Keratinocyte (primary cell): ENCODE data around the gene ADAP2. TPM values are rescaled to one million over a fixed set of nuclear protein-coding genes. Genes with fewer than 3 reads are reported as not detected.

Experiments used
- DNase-seq: peaks from one replicate; pipeline ENCODE4 v3.0.0-alpha.2; 2011; ENCODE audit warnings: low read depth, missing footprints, low spot score
- FAIRE-seq: peaks from 2 replicates; lab custom pipeline; 2011; peaks lifted over from hg19 to GRCh38; lab: Jason Lieb, UNC
- H2AFZ ChIP-seq: 2 replicates; pipeline ENCODE4 v1.6.0; 2012; ENCODE audit warnings: low read length, control low read depth, inconsistent platforms; ENCODE audit not compliant: control insufficient read depth
- H3K27ac ChIP-seq: 2 replicates; pipeline ENCODE4 v1.5.1; 2011; ENCODE audit warnings: low read length; ENCODE audit not compliant: control insufficient read depth, insufficient read depth
- H3K27me3 ChIP-seq: 3 replicates; pipeline ENCODE4 v1.6.0; 2011; ENCODE audit warnings: low read length; ENCODE audit not compliant: control insufficient read depth, insufficient read depth; ENCODE audit errors: extremely low read depth
- H3K36me3 ChIP-seq, 2 experiments: 2 replicates in 1 of 2; 3 replicates in 1 of 2; pipeline ENCODE4 v1.5.1; 2011; ENCODE audit warnings: low read length in 2 of 2, mild to moderate bottlenecking in 1 of 2; ENCODE audit not compliant: control insufficient read depth in 2 of 2, insufficient read depth in 2 of 2; ENCODE audit errors: extremely low read depth in 1 of 2
- H3K4me1 ChIP-seq: 3 replicates; pipeline ENCODE4 v1.5.1; 2011; ENCODE audit warnings: low read length; ENCODE audit not compliant: control insufficient read depth, insufficient read depth; ENCODE audit errors: extremely low read depth
- H3K4me2 ChIP-seq: 3 replicates; pipeline ENCODE4 v1.6.0; 2011; ENCODE audit warnings: low read depth, low read length; ENCODE audit not compliant: control insufficient read depth, insufficient read depth; ENCODE audit errors: extremely low read depth
- H3K4me3 ChIP-seq, 3 experiments: fragments of 200-600 bp in 1 of 3; sonication (generic) in 1 of 3; 2 replicates in 2 of 3; 3 replicates in 1 of 3; pipeline ENCODE4 v1.5.1; 2011 to 2016; ENCODE audit warnings: low read length in 3 of 3, mild to moderate bottlenecking in 3 of 3, control low read depth in 2 of 3, inconsistent platforms in 1 of 3, low read depth in 1 of 3, mixed read lengths in 1 of 3, mixed run types in 1 of 3, moderate library complexity in 1 of 3; ENCODE audit not compliant: control insufficient read depth in 2 of 3, insufficient read depth in 2 of 3; ENCODE audit errors: extremely low read depth in 1 of 3
- H3K79me2 ChIP-seq: 2 replicates; pipeline ENCODE4 v1.6.0; 2012; ENCODE audit warnings: low read length; ENCODE audit not compliant: control insufficient read depth, insufficient read depth
- H3K9ac ChIP-seq: 3 replicates; pipeline ENCODE4 v1.6.0; 2011; ENCODE audit warnings: low read length; ENCODE audit not compliant: control insufficient read depth, insufficient read depth; ENCODE audit errors: extremely low read depth
- H3K9me1 ChIP-seq: 3 replicates; pipeline ENCODE4 v1.6.0; 2011; ENCODE audit warnings: low read length; ENCODE audit not compliant: control insufficient read depth, insufficient read depth; ENCODE audit errors: extremely low read depth
- H3K9me3 ChIP-seq: 2 replicates; pipeline ENCODE4 v1.5.1; 2012; ENCODE audit warnings: low read depth, low read length; ENCODE audit not compliant: control insufficient read depth
- H4K20me1 ChIP-seq: 3 replicates; pipeline ENCODE4 v1.6.0; 2011; ENCODE audit warnings: low read length; ENCODE audit not compliant: control insufficient read depth, insufficient read depth; ENCODE audit errors: extremely low read depth
- CTCF ChIP-seq, 3 experiments: IDR thresholded peaks in 1 of 3; conservative IDR thresholded peaks in 1 of 3; optimal IDR thresholded peaks in 1 of 3; 2 replicates in 2 of 3; 3 replicates in 1 of 3; pipeline versions ENCODE3 to v1.5.1; 2011; ENCODE audit warnings: low read length in 3 of 3, mild to moderate bottlenecking in 3 of 3, moderate library complexity in 2 of 3, control low read depth in 1 of 3, inconsistent platforms in 1 of 3; ENCODE audit not compliant: insufficient read depth in 2 of 3; ENCODE audit errors: extremely low read depth in 1 of 3
- EZH2 ChIP-seq: IDR thresholded peaks from one replicate; pipeline ENCODE4 v1.6.1; 2012; ENCODE audit warnings: inconsistent platforms, mild to moderate bottlenecking, low read length, moderate library complexity
- dilution Hi-C: fragments of 300-500 bp; cut with MboI; formaldehyde crosslinking; loops from one replicate; pipeline ENCODE4 v1.7.0; 2020; ENCODE audit warnings: low sequenced_read_pairs; ENCODE audit not compliant: extremely low pct_ligation_motif_present
- polyA plus RNA-seq, 5 experiments: library from polyadenylated mRNA; depleted of rRNA in 3 of 5; stranded (reverse) in 3 of 5; stranded (forward) in 1 of 5; unstranded in 1 of 5; fragments of >200 nt; gene quantifications; 1 replicate in 1 of 5; 2 replicates in 3 of 5; 3 replicates in 1 of 5; pipeline versions ENCODE4 v1.2.1 to v1.2.3, GENCODE V29; 2011 to 2012; ENCODE audit warnings: missing spikeins in 2 of 5, low read depth in 1 of 5, low replicate concordance in 1 of 5

Gene ADAP2
- polyA plus RNA-seq, 1 donor (not counting 4 experiments of a cell fraction or from before 2014, with no cell fraction given): 1.4 TPM

GRCh38 chr17:30947796-30948195, 26.1 kb downstream of the ADAP2 start:
- H3K4me1 ChIP-seq: no peaks in the 10 kb centered on the region
- no peak for FAIRE-seq
- no peak overlapping the region for H3K9ac ChIP-seq
- H2AFZ ChIP-seq: no peak overlapping the region
- H4K20me1 ChIP-seq: no peaks in the 10 kb centered on the region
- no peaks in the 10 kb centered on the region for H3K9me1 ChIP-seq
- dilution Hi-C loops: no loop called here
- H3K27ac ChIP-seq: no peak overlapping the region
- no peaks in the 10 kb centered on the region for H3K9me3 ChIP-seq
- H3K79me2 ChIP-seq: no peaks in the 10 kb centered on the region
- H3K36me3 ChIP-seq: no peaks in the 10 kb centered on the region
- no peak overlapping the region for H3K4me3 ChIP-seq
- TF ChIP-seq CTCF (optimal IDR thresholded peaks at IDR 0.05 in 1 of 3, IDR thresholded peaks at IDR 0.05 in 1 of 3, conservative IDR thresholded peaks at IDR 0.05 in 1 of 3; ENCODE audit: extremely low read depth in 1 of 3, insufficient read depth in 2 of 3, low read length in 3 of 3) (no peak), EZH2 (no peak)
- no peak for DNase-seq
- H3K4me2 ChIP-seq: no peak overlapping the region
- H3K27me3 ChIP-seq: no peaks in the 10 kb centered on the region

GRCh38 chr17:30950189-30950588, 28.4 kb downstream of the ADAP2 start:
- Histone ChIP-seq H3K9me1 (no peaks in the 10 kb centered on the region), H3K27ac (no peak overlapping the region), H2AFZ (no peak overlapping the region), H4K20me1 (no peaks in the 10 kb centered on the region), H3K9me3 (no peaks in the 10 kb centered on the region), H3K4me2 (no peak overlapping the region), H3K36me3 (no peaks in the 10 kb centered on the region), H3K9ac (no peak overlapping the region), H3K79me2 (no peaks in the 10 kb centered on the region), H3K4me1 (no peaks in the 10 kb centered on the region), H3K4me3 (no peak overlapping the region), H3K27me3 (no peaks in the 10 kb centered on the region)
- DNase-seq (no peak), FAIRE-seq (no peak)
- TF ChIP-seq EZH2 (no peak), CTCF (optimal IDR thresholded peaks at IDR 0.05 in 1 of 3, IDR thresholded peaks at IDR 0.05 in 1 of 3, conservative IDR thresholded peaks at IDR 0.05 in 1 of 3; ENCODE audit: extremely low read depth in 1 of 3, insufficient read depth in 2 of 3, low read length in 3 of 3) (no peak)
- dilution Hi-C loops: no loop called here
